Keratinocyte (primary cell): ENCODE measurements around the gene MCTS1. TPM values are rescaled to one million over a fixed set of nuclear protein-coding genes. Genes with fewer than 3 reads are reported as not detected.

ENCODE experiments used
- DNase-seq: peaks from one replicate; pipeline ENCODE4 v3.0.0-alpha.2; 2011; ENCODE audit warnings: low read depth, missing footprints, low spot score
- FAIRE-seq: peaks from 2 replicates; lab custom pipeline; 2011; peaks lifted over from hg19 to GRCh38; lab: Jason Lieb, UNC
- H2AFZ ChIP-seq: 2 replicates; pipeline ENCODE4 v1.6.0; 2012; ENCODE audit warnings: low read length, control low read depth, inconsistent platforms; ENCODE audit not compliant: control insufficient read depth
- H3K27ac ChIP-seq: 2 replicates; pipeline ENCODE4 v1.5.1; 2011; ENCODE audit warnings: low read length; ENCODE audit not compliant: control insufficient read depth, insufficient read depth
- H3K27me3 ChIP-seq: 3 replicates; pipeline ENCODE4 v1.6.0; 2011; ENCODE audit warnings: low read length; ENCODE audit not compliant: control insufficient read depth, insufficient read depth; ENCODE audit errors: extremely low read depth
- H3K36me3 ChIP-seq, 2 experiments: 2 replicates in 1 of 2; 3 replicates in 1 of 2; pipeline ENCODE4 v1.5.1; 2011; ENCODE audit warnings: low read length in 2 of 2, mild to moderate bottlenecking in 1 of 2; ENCODE audit not compliant: control insufficient read depth in 2 of 2, insufficient read depth in 2 of 2; ENCODE audit errors: extremely low read depth in 1 of 2
- H3K4me1 ChIP-seq: 3 replicates; pipeline ENCODE4 v1.5.1; 2011; ENCODE audit warnings: low read length; ENCODE audit not compliant: control insufficient read depth, insufficient read depth; ENCODE audit errors: extremely low read depth
- H3K4me2 ChIP-seq: 3 replicates; pipeline ENCODE4 v1.6.0; 2011; ENCODE audit warnings: low read depth, low read length; ENCODE audit not compliant: control insufficient read depth, insufficient read depth; ENCODE audit errors: extremely low read depth
- H3K4me3 ChIP-seq, 3 experiments: fragments of 200-600 bp in 1 of 3; sonication (generic) in 1 of 3; 2 replicates in 2 of 3; 3 replicates in 1 of 3; pipeline ENCODE4 v1.5.1; 2011 to 2016; ENCODE audit warnings: low read length in 3 of 3, mild to moderate bottlenecking in 3 of 3, control low read depth in 2 of 3, inconsistent platforms in 1 of 3, low read depth in 1 of 3, mixed read lengths in 1 of 3, mixed run types in 1 of 3, moderate library complexity in 1 of 3; ENCODE audit not compliant: control insufficient read depth in 2 of 3, insufficient read depth in 2 of 3; ENCODE audit errors: extremely low read depth in 1 of 3
- H3K79me2 ChIP-seq: 2 replicates; pipeline ENCODE4 v1.6.0; 2012; ENCODE audit warnings: low read length; ENCODE audit not compliant: control insufficient read depth, insufficient read depth
- H3K9ac ChIP-seq: 3 replicates; pipeline ENCODE4 v1.6.0; 2011; ENCODE audit warnings: low read length; ENCODE audit not compliant: control insufficient read depth, insufficient read depth; ENCODE audit errors: extremely low read depth
- H3K9me1 ChIP-seq: 3 replicates; pipeline ENCODE4 v1.6.0; 2011; ENCODE audit warnings: low read length; ENCODE audit not compliant: control insufficient read depth, insufficient read depth; ENCODE audit errors: extremely low read depth
- H3K9me3 ChIP-seq: 2 replicates; pipeline ENCODE4 v1.5.1; 2012; ENCODE audit warnings: low read depth, low read length; ENCODE audit not compliant: control insufficient read depth
- H4K20me1 ChIP-seq: 3 replicates; pipeline ENCODE4 v1.6.0; 2011; ENCODE audit warnings: low read length; ENCODE audit not compliant: control insufficient read depth, insufficient read depth; ENCODE audit errors: extremely low read depth
- CTCF ChIP-seq, 3 experiments: IDR thresholded peaks in 1 of 3; conservative IDR thresholded peaks in 1 of 3; optimal IDR thresholded peaks in 1 of 3; 2 replicates in 2 of 3; 3 replicates in 1 of 3; pipeline versions ENCODE3 to v1.5.1; 2011; ENCODE audit warnings: low read length in 3 of 3, mild to moderate bottlenecking in 3 of 3, moderate library complexity in 2 of 3, control low read depth in 1 of 3, inconsistent platforms in 1 of 3; ENCODE audit not compliant: insufficient read depth in 2 of 3; ENCODE audit errors: extremely low read depth in 1 of 3
- EZH2 ChIP-seq: IDR thresholded peaks from one replicate; pipeline ENCODE4 v1.6.1; 2012; ENCODE audit warnings: inconsistent platforms, mild to moderate bottlenecking, low read length, moderate library complexity
- dilution Hi-C: fragments of 300-500 bp; cut with MboI; formaldehyde crosslinking; loops from one replicate; pipeline ENCODE4 v1.7.0; 2020; ENCODE audit warnings: low sequenced_read_pairs; ENCODE audit not compliant: extremely low pct_ligation_motif_present
- polyA plus RNA-seq, 5 experiments: library from polyadenylated mRNA; depleted of rRNA in 3 of 5; stranded (reverse) in 3 of 5; stranded (forward) in 1 of 5; unstranded in 1 of 5; fragments of >200 nt; gene quantifications; 1 replicate in 1 of 5; 2 replicates in 3 of 5; 3 replicates in 1 of 5; pipeline versions ENCODE4 v1.2.1 to v1.2.3, GENCODE V29; 2011 to 2012; ENCODE audit warnings: missing spikeins in 2 of 5, low read depth in 1 of 5, low replicate concordance in 1 of 5

The MCTS1 gene
- polyA plus RNA-seq, 1 donor (not counting 4 experiments of a cell fraction or from before 2014, with no cell fraction given) = 97.7 TPM

- H4K20me1 ChIP-seq = no peaks in the 10 kb centered on the region
- no peaks in the 10 kb centered on the region for H3K36me3 ChIP-seq
- no peak overlapping the region for H3K4me3 ChIP-seq
- FAIRE-seq (no peak), DNase-seq (no peak)
- no peak overlapping the region for H3K9ac ChIP-seq
- TF ChIP-seq EZH2 (no peak), CTCF (optimal IDR thresholded peaks at IDR 0.05 in 1 of 3, IDR thresholded peaks at IDR 0.05 in 1 of 3, conservative IDR thresholded peaks at IDR 0.05 in 1 of 3; ENCODE audit: extremely low read depth in 1 of 3, insufficient read depth in 2 of 3, low read length in 3 of 3) (no peak)
- no peaks in the 10 kb centered on the region for H3K9me3 ChIP-seq
- dilution Hi-C loops = no loop called here
- no peak overlapping the region for H3K27ac ChIP-seq
- H3K4me2 ChIP-seq = no peak overlapping the region
- no peaks in the 10 kb centered on the region for H3K79me2 ChIP-seq
- H3K27me3 ChIP-seq = no peaks in the 10 kb centered on the region
- H3K9me1 ChIP-seq = no peaks in the 10 kb centered on the region
- H2AFZ ChIP-seq = no peak overlapping the region
- no peaks in the 10 kb centered on the region for H3K4me1 ChIP-seq
Observed at GRCh38 chrX:120638619-120639018, 34.7 kb downstream of the MCTS1 start.

- dilution Hi-C loops = no loop called here
- H3K27me3 ChIP-seq = no peaks in the 10 kb centered on the region
- no peak for TF ChIP-seq CTCF (optimal IDR thresholded peaks at IDR 0.05 in 1 of 3, IDR thresholded peaks at IDR 0.05 in 1 of 3, conservative IDR thresholded peaks at IDR 0.05 in 1 of 3; ENCODE audit: extremely low read depth in 1 of 3, insufficient read depth in 2 of 3, low read length in 3 of 3)
- no peak for TF ChIP-seq EZH2
- H3K79me2 ChIP-seq = no peaks in the 10 kb centered on the region
- H3K9ac ChIP-seq = no peak overlapping the region
- DNase-seq = no peak
- H3K4me2 ChIP-seq = no peak overlapping the region
- no peaks in the 10 kb centered on the region for H3K4me1 ChIP-seq
- no peaks in the 10 kb centered on the region for H4K20me1 ChIP-seq
- no peak for FAIRE-seq
- no peaks in the 10 kb centered on the region for H3K9me1 ChIP-seq
- H2AFZ ChIP-seq = no peak overlapping the region
- H3K9me3 ChIP-seq = no peaks in the 10 kb centered on the region
- no peak overlapping the region for H3K27ac ChIP-seq
- no peaks in the 10 kb centered on the region for H3K36me3 ChIP-seq
- no peak overlapping the region for H3K4me3 ChIP-seq
Observed at GRCh38 chrX:120642871-120643270, 39.0 kb downstream of the MCTS1 start.
